Measurements from ENCODE around the gene NLRC5.

The NLRC5 gene

DNA sequence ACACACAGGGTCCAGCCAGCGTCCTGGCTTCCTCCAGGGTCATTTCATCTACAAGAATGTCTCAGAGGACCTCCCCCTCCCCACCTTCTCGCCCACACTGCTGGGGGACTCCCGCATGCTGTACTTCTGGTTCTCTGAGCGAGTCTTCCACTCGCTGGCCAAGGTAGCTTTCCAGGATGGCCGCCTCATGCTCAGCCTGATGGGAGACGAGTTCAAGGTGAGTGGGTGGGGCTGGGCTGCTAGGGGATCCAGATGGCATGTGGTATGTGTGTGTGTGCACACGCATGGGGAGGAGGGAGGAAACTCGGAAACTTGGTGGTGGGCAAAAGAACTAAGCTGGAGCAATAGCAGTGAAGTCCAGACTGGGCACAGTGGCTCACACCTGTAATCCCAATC lies 16.1 kb upstream of the NLRC5 start:
- TF ChIP-seq CTCF (IDR thresholded peaks at IDR 0.05) = no peak

DNA sequence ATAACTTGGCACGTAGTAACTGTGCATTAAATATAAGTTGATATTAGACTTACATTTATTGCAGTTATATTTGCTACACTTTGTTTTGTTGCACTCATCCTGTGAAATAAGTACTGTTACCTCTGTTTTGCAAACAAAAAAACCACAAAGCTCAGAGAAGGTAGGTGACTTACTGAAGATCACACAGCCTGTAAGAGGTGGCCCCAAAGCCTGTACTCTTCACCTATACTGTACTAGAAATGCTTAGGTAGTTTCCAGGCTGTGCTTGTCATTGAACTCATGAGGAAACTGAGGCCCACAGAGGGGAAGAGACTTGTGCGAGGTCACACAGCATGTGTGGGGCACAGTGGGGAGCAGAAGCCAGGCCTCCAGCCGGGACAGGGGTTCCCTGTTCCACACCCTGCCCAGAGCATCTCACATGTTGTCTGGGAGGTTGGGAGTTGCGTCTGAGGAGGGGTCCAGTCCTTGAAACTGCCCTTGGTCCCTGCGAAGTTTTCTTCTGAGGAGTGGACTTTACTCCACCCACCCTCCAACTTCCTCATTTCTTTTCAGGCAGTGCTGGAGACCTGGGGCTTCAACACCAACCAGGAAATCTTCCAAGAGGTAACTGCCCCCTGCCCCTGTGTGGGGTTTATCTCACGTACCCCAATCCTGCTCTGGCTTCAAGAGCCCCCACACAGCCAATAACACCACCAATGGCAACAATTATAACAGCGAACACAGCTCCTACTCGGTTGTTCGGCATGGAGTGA lies 14.6 kb upstream of the NLRC5 start:
- TF ChIP-seq CTCF (IDR thresholded peaks at IDR 0.05) = no peak

- no peak for TF ChIP-seq CTCF (IDR thresholded peaks at IDR 0.05)
Observed at GRCh38 chr16:56975714-56976113, 13.6 kb upstream of the NLRC5 start.

DNA sequence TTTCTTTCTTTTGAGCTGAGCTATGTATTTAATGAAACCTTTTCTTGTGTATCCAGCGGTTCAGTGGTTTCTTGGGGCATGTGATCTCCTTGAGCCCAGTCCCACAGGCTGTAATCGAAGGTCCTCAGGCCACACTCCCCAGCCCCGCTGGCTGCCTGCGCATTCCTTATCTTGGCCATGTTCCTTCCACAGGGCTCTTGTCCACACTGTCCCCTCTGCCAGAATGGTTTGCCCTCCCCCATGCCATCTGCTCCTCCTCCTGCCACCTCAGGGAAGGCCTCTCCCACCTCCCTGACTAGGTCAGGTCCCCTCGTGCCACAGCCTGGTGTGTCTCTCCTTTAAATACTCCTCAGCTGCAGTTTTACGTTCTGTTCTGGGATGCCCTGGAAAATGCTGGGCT lies 12.1 kb upstream of the NLRC5 start:
- TF ChIP-seq CTCF (IDR thresholded peaks at IDR 0.05) = no peak

GRCh38 chr16:56977823-56978430 lies 11.4 kb upstream of the NLRC5 start:
- TF ChIP-seq CTCF (IDR thresholded peaks at IDR 0.05) = no peak

DNA sequence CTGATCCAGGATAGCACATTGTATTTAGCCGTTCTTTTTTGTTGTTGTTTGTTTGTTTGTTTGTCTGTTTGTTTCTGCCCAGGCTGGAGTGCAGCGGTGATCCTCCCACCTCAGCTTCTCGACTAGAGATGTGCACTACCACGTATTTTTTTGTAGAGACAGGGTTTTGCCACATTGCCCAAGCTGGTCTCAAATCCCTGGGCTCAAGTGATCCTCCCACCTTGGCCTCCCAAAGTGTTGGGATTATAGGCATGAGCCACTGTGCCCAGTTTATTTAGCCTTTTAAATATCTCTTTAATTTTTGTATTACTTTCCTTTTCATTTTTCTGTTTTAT lies 9.2 kb upstream of the NLRC5 start:
- no peak for TF ChIP-seq CTCF (IDR thresholded peaks at IDR 0.05)

GRCh38 chr16:56980792-56981724 lies 8.3 kb upstream of the NLRC5 start:
- no peak for TF ChIP-seq CTCF (IDR thresholded peaks at IDR 0.05)
